GF-D8 (cell line): ENCODE results near the gene BORCS6.
"Not testable (repeated sequence)": the region's sequence is repeated elsewhere in the genome, so short reads cannot be mapped to it uniquely, and the experiment has no call there.

Source experiments
- DNase-seq: peaks from one replicate; lab custom pipeline; 2025; lab: John Stamatoyannopoulos, UW

BORCS6 gene

GRCh38 chr17:8189711-8190477 is at the start of gene BORCS6:
Gene BORCS6, minus strand, starts transcription at chr17:8190180. Its CDS starts 40 bp downstream, at chr17:8190140.
- DNase-seq = peak; percentile 89

GRCh38 chr17:8237886-8238285 is 47.9 kb upstream of the BORCS6 start:
- no peak for DNase-seq

- DNase-seq = no peak
Observed at GRCh38 chr17:8237175-8237574, 47.2 kb upstream of the BORCS6 start.

- DNase-seq = no peak
Observed at GRCh38 chr17:8235676-8236075, 45.7 kb upstream of the BORCS6 start.

- no peak for DNase-seq
Observed at GRCh38 chr17:8234361-8235270, 44.6 kb upstream of the BORCS6 start.

GRCh38 chr17:8231701-8232100 is 41.7 kb upstream of the BORCS6 start:
- no peak for DNase-seq

- DNase-seq = no peak
Observed at GRCh38 chr17:8227238-8227581, 37.2 kb upstream of the BORCS6 start.

- DNase-seq = peak; percentile 49
Observed at GRCh38 chr17:8226536-8227237, 36.7 kb upstream of the BORCS6 start.

GRCh38 chr17:8225813-8226535 is 36.0 kb upstream of the BORCS6 start:
- DNase-seq = peak; percentile 21

- DNase-seq = no peak
Observed at GRCh38 chr17:8224891-8225812, 35.2 kb upstream of the BORCS6 start.

- peak; percentile 51 for DNase-seq
Observed at GRCh38 chr17:8223356-8224126, 33.6 kb upstream of the BORCS6 start.

- peak; percentile 70 for DNase-seq
Observed at GRCh38 chr17:8222630-8223355, 32.8 kb upstream of the BORCS6 start.

- DNase-seq = no peak
Observed at GRCh38 chr17:8222380-8222629, 32.3 kb upstream of the BORCS6 start.

GRCh38 chr17:8221663-8222379 is 31.8 kb upstream of the BORCS6 start:
- peak; percentile 48 for DNase-seq

- peak; percentile 25 for DNase-seq
Observed at GRCh38 chr17:8220783-8221662, 31.0 kb upstream of the BORCS6 start.

- not testable (repeated sequence) for DNase-seq
Observed at GRCh38 chr17:8214000-8214399, 24.0 kb upstream of the BORCS6 start.

- peak; percentile 0 for DNase-seq
Observed at GRCh38 chr17:8212312-8213180, 22.6 kb upstream of the BORCS6 start.
